ENCODE results near the gene PROK1.
A peak's percentile ranks its signal among the peaks of the same experiment; 100 is the strongest.
"Not testable (repeated sequence)": the region's sequence is repeated elsewhere in the genome, so short reads cannot be mapped to it uniquely, and the experiment has no call there.

PROK1 gene

DNA sequence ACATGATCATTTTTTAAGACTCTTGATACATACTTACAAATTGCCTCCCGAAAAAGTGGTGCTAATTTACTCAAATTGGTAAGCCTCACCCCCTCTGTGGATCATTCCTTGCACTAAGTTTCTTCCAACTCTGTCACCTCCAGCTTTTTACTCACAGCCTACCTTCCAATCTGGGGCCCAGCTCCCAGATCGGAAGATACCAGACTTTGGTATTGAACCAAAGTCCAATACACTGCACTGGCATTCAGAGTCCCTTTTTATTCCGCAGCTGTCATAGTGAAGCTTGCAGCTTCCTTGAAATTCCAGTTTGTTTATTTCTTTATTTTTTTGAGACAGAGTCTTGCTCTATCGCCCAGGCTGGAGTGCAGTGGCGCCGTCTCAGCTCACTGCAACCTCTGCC, 41.6 kb upstream of the PROK1 start:
- TF ChIP-seq POLR2A (IDR thresholded peaks at IDR 0.05; ENCODE audit: extremely low read depth, insufficient read length) (no peak), MYC (IDR thresholded peaks at IDR 0.05; ENCODE audit: low read depth, low read length) (no peak)
- TF ChIP-seq, protein P1, sequence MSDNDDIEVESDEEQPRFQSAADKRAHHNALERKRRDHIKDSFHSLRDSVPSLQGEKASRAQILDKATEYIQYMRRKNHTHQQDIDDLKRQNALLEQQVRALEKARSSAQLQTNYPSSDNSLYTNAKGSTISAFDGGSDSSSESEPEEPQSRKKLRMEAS (IDR thresholded peaks at IDR 0.05; ENCODE audit: low read depth, low read length) = no peak
- TF ChIP-seq, protein P2, sequence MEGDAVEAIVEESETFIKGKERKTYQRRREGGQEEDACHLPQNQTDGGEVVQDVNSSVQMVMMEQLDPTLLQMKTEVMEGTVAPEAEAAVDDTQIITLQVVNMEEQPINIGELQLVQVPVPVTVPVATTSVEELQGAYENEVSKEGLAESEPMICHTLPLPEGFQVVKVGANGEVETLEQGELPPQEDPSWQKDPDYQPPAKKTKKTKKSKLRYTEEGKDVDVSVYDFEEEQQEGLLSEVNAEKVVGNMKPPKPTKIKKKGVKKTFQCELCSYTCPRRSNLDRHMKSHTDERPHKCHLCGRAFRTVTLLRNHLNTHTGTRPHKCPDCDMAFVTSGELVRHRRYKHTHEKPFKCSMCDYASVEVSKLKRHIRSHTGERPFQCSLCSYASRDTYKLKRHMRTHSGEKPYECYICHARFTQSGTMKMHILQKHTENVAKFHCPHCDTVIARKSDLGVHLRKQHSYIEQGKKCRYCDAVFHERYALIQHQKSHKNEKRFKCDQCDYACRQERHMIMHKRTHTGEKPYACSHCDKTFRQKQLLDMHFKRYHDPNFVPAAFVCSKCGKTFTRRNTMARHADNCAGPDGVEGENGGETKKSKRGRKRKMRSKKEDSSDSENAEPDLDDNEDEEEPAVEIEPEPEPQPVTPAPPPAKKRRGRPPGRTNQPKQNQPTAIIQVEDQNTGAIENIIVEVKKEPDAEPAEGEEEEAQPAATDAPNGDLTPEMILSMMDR (IDR thresholded peaks at IDR 0.05; ENCODE audit: low read depth, low read length) = no peak
- no peak for DNase-seq (ENCODE audit: low read depth)
- H3K4me3 ChIP-seq (ENCODE audit: low read depth, low read length) = no peak overlapping the region

DNA sequence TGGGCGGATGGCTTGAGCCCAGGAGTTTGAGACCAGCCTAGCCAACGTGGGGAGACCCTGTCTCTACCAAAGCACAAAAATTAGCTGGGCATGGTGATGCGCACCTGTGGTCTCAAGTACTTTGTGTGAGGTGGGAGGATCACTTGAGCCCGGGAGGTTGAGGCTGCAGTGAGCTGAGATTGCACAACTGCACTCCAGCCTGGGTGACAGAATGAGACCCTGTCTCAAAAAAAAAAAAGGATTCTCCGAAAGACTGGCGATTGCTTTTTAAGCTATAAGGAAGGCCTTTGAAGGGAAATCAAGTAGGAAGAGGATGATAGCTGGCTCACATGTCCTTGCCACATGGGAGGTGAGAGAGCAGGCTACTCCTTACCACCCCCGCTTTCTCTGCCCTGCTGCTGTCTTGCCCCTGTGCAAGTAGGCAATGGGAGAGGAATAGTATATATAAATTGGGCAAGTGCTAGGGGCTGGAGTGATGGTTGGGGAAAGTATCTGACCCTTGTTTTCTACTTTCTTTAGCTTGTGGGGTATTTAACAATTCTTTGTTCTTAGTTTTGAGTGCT, 39.7 kb upstream of the PROK1 start:
- H3K4me3 ChIP-seq (ENCODE audit: low read depth, low read length) = no peak overlapping the region
- TF ChIP-seq POLR2A (IDR thresholded peaks at IDR 0.05; ENCODE audit: extremely low read depth, insufficient read length) = no peak
- TF ChIP-seq, protein P2 (IDR thresholded peaks at IDR 0.05; ENCODE audit: low read depth, low read length) = no peak
- no peak for TF ChIP-seq MYC (IDR thresholded peaks at IDR 0.05; ENCODE audit: low read depth, low read length)
- TF ChIP-seq, protein P1 (IDR thresholded peaks at IDR 0.05; ENCODE audit: low read depth, low read length) = no peak
- DNase-seq (ENCODE audit: low read depth) = no peak

DNA sequence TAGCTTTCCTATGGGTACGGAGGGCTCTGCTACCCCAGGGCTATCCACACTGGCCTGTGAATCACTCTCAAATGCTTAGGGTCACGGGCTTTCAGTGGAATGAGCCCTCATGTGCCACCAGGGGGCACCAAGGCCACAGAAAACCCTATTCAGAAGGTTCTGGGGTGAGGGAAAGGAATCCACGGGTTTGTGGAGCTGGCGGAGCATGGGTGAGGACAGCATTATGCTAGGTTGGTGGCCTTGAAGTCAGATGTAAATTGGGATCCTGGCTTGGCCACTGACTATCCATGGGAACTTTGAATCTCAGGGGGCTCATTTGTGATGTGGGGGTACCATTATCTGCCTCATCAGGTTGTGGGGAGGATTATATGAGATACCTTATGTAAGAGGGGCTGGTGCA, 38.4 kb upstream of the PROK1 start:
- H3K4me3 ChIP-seq (ENCODE audit: low read depth, low read length) = no peak overlapping the region
- TF ChIP-seq, protein P2 (IDR thresholded peaks at IDR 0.05; ENCODE audit: low read depth, low read length) = peak; percentile 79
- TF ChIP-seq, protein P1 (IDR thresholded peaks at IDR 0.05; ENCODE audit: low read depth, low read length) = no peak
- DNase-seq (ENCODE audit: low read depth) = peak; percentile 76

DNA sequence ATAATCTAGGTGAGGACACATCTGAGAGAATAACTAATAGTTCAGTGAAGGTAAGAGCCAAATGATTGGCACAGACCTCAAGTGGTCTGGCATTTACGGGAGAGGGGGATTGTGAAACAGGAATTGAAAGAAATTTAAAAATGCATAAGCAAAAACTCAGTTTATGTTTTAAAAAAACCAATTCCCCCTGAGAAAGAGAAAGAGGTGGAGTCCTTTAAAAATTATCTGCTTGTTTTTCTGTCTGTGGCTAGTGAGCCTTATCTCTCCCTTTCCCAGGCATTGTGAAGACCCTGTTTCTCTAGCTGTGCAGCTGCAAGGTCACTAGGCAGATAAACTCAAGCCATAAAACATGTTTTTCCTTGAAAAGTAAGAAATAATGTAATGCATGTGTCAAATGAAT, 37.9 kb upstream of the PROK1 start:
- not testable (repeated sequence) for DNase-seq (ENCODE audit: low read depth); H3K4me3 ChIP-seq (ENCODE audit: low read depth, low read length)

DNA sequence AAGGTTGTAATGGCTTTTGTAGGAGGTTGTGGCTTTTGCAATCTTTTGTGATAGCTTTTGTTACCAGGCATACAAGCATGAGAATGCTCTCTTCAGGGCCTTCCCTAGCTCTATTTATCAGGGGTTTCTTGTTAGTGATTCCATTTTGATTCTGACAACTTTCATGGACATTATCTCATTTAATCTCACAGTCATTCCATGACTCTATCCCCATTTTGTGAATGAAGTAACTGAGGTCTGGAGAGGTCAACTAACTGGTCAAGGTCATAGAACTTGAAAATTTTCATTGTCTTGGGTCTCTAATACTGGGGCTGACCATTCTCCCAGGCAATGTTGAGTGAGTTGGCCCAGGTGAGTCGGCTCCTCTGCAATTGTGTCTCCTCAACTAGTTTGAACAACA, 32.2 kb upstream of the PROK1 start:
- TF ChIP-seq, protein P2 (IDR thresholded peaks at IDR 0.05; ENCODE audit: low read depth, low read length) = no peak
- TF ChIP-seq MYC (IDR thresholded peaks at IDR 0.05; ENCODE audit: low read depth, low read length) = no peak
- TF ChIP-seq POLR2A (IDR thresholded peaks at IDR 0.05; ENCODE audit: extremely low read depth, insufficient read length) = no peak
- TF ChIP-seq, protein P1 (IDR thresholded peaks at IDR 0.05; ENCODE audit: low read depth, low read length) = no peak
- no peak overlapping the region for H3K4me3 ChIP-seq (ENCODE audit: low read depth, low read length)
- no peak for DNase-seq (ENCODE audit: low read depth)

DNA sequence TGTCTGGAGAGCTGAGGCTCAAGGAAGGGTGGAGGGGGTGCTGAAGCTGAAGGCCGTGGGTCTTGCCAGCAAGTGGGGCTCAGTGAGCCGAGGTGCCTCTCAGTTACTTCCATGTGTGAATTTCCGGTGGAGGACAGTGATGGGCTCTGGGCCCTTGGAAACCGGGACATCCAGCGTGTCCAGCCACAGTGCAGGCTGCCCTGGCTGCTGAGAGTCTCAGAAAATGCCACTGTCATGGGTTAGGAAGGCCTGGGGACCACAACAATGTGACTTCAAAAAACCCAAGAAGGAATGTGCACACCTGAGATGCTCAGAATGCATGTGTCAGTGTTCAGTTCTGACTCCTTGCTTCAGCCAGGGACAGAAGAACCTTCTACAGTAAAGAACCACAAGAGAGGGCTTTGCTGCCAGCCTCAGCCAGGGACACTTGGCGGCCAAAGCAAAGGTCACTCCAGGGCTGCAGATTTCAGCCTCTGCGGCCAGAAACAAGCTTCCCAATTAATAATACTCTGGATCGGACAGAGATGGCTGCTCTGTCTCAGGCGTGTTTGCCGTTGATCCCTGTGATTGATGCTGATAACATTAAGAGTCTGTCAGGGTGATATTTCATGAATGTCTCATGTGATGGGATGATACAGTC, 30.8 kb upstream of the PROK1 start:
- TF ChIP-seq, protein P2 (IDR thresholded peaks at IDR 0.05; ENCODE audit: low read depth, low read length) = no peak
- TF ChIP-seq MYC (IDR thresholded peaks at IDR 0.05; ENCODE audit: low read depth, low read length) (no peak), POLR2A (IDR thresholded peaks at IDR 0.05; ENCODE audit: extremely low read depth, insufficient read length) (no peak)
- TF ChIP-seq, protein P1 (IDR thresholded peaks at IDR 0.05; ENCODE audit: low read depth, low read length) = no peak
- H3K4me3 ChIP-seq (ENCODE audit: low read depth, low read length) = no peak overlapping the region
- no peak for DNase-seq (ENCODE audit: low read depth)
